HT1080 (cell line): Measurements from ENCODE around the gene RSRC2. TPM values are rescaled to one million over a fixed set of nuclear protein-coding genes. Genes with fewer than 3 reads are reported as not detected.
"Not testable (repeated sequence)": the region's sequence is repeated elsewhere in the genome, so short reads cannot be mapped to it uniquely, and the experiment has no call there.

ENCODE experiments used
- DNase-seq: peaks from one replicate; pipeline ENCODE4 v3.0.0-alpha.2; 2015; ENCODE audit warnings: low read depth
- polyA plus RNA-seq, 2 experiments: library from polyadenylated mRNA; depleted of rRNA; stranded (reverse); fragments of >200 nt; gene quantifications; 2 replicates each; pipeline ENCODE4 v1.2.3, GENCODE V29; 2015
- total RNA-seq: library from RNA; depleted of rRNA; stranded (reverse); fragments of >200 nt; shearing (Covaris generic); gene quantifications from 2 replicates; pipeline ENCODE4 v1.2.3, GENCODE V29; 2014; rRNA removed

Gene RSRC2, protein sequence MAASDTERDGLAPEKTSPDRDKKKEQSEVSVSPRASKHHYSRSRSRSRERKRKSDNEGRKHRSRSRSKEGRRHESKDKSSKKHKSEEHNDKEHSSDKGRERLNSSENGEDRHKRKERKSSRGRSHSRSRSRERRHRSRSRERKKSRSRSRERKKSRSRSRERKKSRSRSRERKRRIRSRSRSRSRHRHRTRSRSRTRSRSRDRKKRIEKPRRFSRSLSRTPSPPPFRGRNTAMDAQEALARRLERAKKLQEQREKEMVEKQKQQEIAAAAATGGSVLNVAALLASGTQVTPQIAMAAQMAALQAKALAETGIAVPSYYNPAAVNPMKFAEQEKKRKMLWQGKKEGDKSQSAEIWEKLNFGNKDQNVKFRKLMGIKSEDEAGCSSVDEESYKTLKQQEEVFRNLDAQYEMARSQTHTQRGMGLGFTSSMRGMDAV
- total RNA-seq, result 42.0 and 46.2 TPM in 2 replicates
- 27.7 and 31.4 TPM in 2 replicates for polyA plus RNA-seq (2015; cell fraction: cytosol; rRNA removed)
- 89.3 and 104 TPM in 2 replicates for polyA plus RNA-seq (2015; cell fraction: nucleus; rRNA removed)

DNA sequence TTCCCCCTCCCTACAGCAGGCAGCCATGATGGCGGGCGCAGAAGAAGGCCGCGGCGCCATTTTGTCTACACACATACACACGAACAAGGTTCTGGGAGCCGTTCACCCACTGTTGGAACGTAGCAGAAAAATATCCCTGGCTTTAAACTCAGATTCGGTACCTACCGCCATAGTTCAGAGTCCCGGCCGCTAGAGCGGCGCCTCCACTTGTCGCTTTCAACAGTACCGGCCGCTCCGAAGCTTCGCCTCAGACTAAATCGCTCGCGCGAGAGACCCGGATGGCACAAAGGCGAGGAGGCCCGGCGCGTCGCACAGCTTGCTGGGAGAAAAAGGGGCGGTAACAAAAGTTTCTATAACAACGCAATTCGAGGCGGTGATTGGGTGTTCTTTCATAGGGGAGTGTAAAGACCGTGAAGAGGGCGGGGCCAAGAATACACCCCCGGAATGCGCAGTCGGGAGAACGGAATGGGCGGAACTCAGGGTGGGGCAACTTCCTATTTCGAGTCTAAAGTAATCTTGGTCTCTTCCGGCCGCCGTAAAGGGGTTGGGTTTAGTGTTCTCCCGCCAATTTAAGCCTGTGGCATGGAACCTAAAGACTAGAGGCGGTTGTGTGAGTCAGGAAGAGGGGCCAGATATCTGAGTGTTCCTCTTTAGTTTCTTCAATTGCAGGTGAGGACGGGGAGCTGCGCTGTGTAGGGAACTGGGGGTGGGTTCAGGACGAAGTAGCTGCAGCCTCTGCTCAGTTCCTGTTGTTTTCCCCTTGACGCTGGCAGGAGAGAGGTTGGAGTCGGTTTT is at the start of gene RSRC2, which contains the start of gene KNTC1:
Gene RSRC2 (minus strand): TSS at position 254 of the 795 bp plus-strand sequence. CDS start 83 bp downstream, at position 171.
Gene KNTC1 (plus strand): TSS at position 567 of the 795 bp plus-strand sequence. CDS start 2,815 bp downstream, outside the sequence.
- peak; percentile 100 for DNase-seq

DNA sequence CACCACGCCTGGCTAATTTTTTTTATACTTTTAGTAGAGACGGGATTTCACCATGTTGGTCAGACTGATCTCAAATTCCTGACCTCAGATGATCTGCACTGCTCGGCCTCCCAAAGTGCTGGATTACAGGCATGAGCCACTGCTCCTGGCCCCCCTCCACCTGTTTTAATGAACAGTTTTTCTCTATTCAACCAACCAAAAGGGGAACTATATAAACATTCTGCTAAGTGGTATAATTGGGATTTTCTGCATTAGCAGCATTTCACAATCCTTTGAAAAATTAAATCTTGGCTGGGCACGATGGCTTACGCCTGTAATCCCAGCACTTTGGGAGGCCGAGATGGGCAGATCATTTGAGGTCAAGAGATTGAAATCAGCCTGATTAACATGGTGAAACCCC is 45.1 kb upstream of the RSRC2 start:
- no peak for DNase-seq

- DNase-seq, result peak; percentile 71
These were observed 43.3 kb upstream of the RSRC2 start for GRCh38 chr12:122570006-122570405.

- no peak for DNase-seq
These were observed 42.6 kb upstream of the RSRC2 start for GRCh38 chr12:122569288-122569687.

- DNase-seq, result not testable (repeated sequence)
These were observed 40.1 kb upstream of the RSRC2 start for GRCh38 chr12:122566816-122567215.

DNA sequence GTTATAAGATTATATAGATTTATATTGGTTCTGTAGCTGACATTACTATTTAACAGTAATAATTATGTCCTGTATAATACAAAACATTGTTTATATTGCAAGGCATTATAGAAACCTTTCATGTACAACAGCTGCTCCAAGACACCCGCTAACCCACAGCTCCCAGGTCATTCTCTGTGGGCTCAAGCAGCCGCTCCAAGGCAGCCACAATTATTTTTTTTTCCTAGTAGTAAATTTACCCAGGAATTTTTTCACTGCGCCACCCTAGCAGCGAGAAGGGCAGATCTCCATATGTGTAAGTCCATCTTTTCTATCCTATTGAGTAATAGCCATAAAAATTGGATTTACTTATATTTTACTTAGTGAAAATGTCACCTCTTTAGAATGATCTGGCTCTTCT is 36.6 kb upstream of the RSRC2 start:
- DNase-seq, result no peak

- DNase-seq, result no peak
These were observed 33.4 kb upstream of the RSRC2 start for GRCh38 chr12:122560138-122560537.

DNA sequence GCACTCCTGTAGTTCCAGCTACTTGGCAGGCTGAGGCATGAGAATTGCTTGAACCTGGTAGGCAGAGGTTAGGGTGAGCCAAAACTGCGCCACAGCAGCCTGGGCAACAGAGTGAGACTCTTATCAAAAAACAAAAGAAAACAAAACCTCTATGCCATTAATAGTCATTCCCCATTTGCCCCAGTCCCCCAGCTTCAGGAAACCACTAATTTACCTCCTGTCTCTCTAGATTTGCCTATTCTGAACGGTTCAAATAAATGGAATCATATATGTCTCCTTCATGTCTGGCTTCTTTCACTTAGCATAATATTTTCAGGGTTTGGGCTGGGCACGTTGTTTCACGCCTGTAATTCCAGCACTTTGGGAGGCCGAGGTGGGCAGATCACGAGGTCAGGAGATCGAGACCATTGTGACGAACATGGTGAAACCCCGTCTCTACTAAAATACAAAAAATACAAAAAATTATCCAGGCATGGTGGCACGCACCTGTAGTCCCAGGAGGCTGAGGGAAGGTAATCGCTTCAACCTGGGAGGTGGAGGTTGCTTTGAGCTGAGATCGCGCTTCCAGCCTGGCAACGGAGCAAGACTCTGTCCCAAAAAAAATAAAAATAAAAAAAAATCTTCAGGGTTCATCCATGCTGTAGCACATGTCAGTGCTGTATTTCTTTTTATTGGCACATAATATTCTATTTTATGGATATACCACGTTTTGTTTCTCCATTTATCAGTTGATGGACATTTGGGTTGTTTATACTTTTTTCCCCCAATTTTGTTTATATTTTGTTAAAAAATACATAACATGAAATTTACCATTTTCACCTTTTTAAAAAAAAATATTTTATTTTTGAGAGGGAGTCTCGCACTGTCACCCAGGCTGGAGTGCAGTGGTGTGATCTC is 32.3 kb upstream of the RSRC2 start:
- DNase-seq, result no peak

DNA sequence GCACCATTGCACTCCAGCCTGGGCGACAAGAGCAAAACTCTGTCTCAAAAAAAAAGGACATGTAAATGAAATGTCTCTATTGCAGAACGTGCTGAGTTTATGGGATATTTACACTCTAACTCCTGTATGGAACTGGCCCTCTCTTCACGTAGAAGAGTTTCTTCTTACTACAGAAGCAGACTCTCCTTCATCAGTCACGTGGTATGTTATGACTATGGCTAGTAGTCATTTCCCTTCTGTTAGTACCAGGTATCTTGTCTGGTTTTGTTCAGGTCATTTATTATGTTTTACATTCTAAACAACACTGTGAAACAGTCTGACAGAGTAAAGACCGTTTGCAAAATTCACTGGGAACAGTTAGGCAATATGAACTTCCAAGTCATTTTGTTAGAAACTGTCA is 20.6 kb upstream of the RSRC2 start:
- DNase-seq, result no peak

- no peak for DNase-seq
These were observed 19.1 kb upstream of the RSRC2 start for GRCh38 chr12:122545855-122546254.

GRCh38 chr12:122544537-122544936 is 17.8 kb upstream of the RSRC2 start:
- DNase-seq, result no peak

DNA sequence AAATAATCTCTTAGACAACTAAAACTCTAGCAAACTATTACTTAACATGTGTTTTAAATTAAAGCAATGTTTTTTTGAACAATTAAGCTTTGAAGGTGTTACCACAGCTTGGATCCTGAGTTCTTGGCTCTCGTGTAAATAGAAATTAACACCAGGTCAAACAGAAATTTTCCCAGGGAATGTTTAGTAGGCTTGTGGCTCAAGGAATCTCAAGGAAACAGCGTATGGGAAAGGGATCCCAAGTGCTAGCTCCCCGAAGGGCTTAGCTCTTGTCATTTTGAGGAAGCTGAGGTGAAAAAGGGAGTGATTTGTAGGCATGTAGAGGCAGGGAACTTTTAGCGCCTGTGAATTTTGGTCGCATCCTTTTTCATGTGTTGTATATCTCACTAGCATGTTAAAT is 11.8 kb upstream of the RSRC2 start:
- DNase-seq, result no peak

DNA sequence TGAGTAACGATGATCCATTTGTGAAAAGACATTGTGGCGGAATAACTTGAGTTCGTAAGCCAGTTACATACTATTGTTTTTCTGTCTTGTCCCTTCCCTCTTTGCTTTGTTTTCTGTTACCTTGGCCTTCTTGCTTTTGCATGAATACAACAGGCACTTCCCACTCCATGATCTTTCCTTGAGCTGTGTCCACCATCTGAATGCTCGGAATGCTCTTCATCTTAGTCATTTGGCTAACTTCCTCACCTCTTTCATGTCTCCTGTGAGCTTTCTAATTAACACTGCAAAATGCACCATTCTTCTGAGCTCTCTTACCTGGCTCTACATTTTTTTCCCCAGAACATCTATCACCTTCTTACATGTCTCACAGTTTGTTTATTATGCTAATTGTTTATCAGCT is 10.3 kb upstream of the RSRC2 start:
- peak; percentile 37 for DNase-seq

DNA sequence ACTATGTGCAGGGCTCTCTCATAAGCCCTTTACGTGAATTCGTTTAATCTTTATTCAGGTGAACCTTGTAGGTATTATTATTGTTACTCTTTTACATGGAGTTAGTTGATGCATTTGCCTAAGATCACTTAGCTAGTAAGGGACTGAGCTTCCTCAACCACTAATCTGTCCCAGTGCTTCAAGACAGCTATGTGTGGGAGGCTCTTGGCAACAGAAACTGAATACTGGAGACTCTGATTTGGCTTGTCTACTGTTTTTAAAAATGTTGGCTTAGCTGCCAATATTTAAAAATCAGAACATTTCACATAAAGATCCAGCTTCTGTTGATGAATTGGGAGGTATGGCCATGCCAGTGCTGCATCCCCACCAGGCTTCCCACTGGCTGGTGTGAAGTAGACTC is 7.1 kb upstream of the RSRC2 start:
- no peak for DNase-seq

GRCh38 chr12:122528992-122529391 is 2.3 kb upstream of the RSRC2 start:
- DNase-seq, result no peak

- DNase-seq, result no peak
These were observed 1.8 kb upstream of the RSRC2 start for GRCh38 chr12:122528582-122528981.

DNA sequence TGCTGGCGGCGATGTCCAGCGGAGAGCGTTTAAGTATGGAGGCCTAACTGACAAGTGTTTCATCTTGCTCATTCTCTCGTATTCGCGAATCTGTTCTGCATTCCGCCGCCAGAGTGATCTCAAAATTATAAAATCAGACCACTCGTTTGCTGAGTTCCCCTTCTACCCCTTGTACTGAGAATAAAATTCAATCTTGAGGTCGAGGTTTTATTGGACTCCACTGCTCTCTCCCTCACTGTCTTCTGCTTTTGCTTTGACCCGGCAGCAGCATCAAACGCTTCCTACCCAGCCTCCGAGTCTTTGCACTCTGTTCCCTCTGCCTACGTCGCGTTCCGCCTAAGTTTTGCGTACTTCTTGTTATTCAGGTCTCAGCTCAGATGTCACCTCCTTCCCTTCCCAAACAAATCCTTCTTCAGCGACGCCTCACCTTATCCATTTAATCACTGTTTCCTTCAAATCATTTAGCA is 775 bp upstream of the RSRC2 start:
- no peak for DNase-seq

DNA sequence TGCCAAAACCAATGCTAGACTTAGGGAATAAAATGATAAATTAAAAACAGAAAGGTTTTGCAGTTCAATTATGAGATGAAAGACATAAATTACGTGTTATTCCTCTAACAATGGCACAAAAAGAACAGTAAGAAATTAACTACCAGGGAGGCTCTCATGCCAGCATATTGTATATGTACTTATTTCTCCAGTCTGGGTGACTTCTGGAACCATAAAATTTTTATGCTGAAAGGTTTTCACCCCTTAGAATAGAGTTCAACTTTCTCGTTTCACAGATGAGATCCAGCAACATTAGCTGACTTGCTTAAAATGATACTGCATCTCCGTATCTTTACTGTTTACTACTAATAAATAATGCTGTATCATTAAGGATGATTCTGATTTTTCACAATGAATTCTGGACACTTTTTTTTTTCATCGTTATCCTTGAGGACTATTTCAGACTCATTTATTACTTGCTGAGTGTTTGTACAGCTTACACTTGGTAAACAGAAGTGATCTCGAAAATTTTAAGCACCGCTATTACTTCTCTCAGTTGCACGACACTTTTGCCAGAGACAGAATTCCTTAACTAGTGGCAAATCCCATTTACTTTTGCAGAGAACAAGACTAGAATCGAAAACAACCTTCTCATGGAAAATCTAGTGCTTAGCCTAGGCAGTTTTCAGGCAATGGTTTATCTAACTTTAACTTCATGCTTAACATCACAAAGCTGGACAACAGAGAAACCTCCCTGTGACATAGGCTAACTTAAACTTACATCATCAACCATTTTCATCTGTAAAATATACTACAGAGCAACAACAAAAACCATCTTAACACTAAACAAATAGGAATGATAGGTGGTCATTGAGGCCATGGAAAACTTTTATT is 2.7 kb downstream of the RSRC2 start:
- DNase-seq, result no peak

GRCh38 chr12:122523280-122523679 is 3.5 kb downstream of the RSRC2 start:
- DNase-seq, result peak; percentile 14

DNA sequence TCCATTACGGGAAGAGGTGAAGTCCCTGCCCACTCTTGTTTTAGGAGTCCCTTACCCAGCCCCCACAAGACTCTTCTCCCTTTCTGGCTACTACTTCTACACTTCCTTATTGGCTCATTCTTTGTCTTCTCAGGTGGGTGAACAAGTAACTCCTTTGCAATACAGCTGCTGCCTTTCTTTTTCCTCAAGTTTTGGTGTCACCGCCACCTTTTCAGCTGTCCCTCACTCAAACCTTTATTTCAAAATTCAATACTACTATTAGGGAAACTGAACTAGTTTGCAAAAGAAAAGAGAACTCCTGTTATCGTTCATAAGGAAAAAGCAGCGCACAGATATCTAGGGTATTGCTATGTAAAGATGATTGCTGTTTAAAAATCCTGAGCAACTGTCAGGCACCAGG is 6.1 kb downstream of the RSRC2 start:
- no peak for DNase-seq
